GM18858 (cell line): Measurements from ENCODE around the gene ECSIT.

Experiments
- ATAC-seq: cut with Tn5 transposase; IDR thresholded peaks from one replicate; pipeline ENCODE4 v1.9.1; 2021; ENCODE audit not compliant: unreplicated experiment

ECSIT gene

DNA sequence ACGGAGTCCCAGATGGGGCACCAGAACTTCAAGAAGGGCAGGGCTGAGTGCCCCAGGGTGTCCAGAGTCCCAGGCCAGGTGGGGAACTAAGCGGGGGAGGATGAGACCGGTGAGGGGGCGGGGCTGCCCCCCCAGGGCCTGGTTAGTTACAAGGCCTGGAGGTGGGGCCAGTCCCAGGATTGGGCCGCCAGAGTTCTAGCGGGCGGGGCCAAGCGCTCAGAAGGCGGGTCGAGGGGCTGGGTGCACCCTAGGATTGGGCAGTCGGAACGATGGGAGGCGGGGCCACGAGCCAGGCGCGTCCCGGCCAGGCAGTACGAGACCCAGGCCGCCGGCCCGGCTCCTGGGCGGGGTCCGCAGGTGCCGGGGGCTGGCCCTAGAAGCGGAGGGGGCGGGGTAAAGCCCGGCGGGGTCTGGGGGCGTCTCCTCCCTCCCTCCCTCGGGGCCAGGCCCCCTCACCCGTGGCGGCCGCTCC, 23.9 kb downstream of the ECSIT start:
- peak; percentile 84 for ATAC-seq

DNA sequence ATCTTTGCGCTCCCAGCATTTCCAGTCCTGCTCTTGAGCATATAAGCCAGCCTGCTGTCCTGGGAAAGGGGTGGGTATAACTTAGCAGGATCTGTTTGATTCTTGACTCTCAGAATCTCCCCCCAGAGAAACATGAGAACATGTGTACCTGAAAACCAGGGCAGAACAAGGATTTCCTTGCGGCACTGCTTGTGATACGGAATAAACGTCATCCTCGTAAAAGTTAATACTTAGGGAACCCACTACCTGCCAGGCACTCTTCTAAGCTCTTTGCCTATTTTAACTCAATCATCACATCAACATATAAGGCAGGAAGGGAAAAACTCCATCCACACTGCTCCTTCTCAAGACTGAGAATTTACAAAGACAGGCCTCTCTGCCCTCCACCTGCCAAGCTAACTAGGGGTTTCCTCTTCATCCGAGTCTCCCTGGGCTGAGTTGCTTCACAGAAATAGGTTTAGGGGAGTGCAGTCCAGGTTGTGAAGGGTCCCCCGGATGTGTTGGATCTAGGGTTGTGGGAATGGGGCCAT, 24.4 kb downstream of the ECSIT start:
- ATAC-seq, result no peak

DNA sequence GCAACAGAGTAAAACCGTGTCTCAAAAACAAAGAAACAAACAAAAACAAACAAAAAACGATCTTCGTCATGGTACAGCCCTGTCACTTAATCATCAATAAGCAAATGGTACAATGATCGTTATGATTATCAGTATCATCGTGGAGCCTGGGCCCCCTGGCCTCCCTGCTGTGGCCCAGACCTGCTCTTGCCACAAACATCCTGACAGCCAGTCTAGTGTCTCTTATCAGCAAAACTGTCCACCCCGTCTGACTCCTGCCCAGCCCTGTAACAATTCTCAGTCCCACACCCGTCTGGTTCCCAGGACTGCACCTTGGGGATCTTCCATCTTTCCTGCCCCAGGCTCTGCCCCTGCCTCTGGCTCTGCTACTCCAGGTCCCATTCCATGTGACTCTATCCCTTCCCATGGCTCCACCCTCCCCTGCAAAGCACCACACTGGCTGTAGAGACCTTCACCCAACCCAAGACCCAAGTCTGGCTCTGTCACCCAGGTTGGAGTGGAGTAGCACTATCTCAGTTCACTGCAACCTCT, 29.0 kb downstream of the ECSIT start:
- no peak for ATAC-seq

DNA sequence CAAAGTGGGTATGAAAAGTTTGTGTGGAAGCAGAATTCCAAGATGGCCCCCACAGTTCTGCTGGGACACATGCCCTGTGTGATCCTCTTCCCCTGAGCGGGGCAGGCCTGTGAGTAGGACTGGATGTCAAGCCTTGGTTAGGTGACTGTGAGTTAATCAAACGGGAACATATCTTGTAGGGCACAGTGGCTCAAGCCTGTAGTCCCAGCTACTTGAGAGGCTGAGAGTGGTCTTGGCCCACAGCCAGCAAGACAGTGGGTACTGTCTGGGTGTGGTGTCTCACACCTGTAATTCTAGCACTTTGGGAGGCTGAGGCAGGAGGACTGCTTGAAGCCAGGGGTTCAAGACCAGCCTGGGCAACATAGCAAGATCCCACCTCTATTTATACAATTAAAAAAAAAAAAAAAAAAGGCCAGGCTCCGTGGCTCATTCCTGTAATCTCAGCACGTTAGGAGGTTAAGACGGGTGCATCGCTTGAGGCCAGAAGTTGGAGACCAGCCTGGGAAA, 29.7 kb downstream of the ECSIT start:
- ATAC-seq, result no peak

DNA sequence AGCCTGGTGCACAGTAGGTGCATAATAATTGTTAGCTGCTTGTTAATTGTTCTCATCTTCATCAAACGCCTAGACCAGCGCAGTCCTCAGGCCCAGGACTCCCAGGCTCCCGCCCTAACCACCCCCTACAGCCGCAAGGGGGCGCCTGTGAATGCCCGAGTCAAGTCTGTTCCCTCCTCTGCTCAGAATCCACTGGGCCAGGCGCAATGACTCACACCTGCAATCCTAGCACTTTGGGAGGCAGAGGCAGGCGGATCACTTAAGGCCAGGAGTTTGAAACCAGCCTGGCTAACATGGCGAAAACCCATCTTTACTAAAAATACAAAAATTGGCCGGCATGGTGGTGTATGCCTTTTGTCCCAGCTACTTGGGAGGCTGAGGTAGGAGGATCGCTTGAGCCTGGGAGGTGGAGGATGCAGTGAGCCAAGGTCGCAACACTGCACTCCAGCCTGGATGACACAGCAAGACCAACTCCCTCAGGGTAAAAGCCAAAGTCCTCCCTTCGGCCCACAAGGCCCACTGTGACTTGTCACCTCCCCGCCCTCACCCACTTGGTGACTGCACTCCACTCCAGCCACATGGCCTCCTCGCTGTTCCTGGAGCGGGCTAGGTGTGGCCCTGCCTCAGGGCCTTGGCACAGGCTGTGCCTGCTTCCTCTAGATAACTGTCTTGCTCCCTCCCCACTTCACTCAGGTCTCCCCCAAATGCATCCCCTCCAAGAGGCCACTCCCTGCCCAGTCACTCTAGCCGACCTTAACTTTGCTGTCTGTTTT, 32.4 kb downstream of the ECSIT start:
- ATAC-seq, result no peak

DNA sequence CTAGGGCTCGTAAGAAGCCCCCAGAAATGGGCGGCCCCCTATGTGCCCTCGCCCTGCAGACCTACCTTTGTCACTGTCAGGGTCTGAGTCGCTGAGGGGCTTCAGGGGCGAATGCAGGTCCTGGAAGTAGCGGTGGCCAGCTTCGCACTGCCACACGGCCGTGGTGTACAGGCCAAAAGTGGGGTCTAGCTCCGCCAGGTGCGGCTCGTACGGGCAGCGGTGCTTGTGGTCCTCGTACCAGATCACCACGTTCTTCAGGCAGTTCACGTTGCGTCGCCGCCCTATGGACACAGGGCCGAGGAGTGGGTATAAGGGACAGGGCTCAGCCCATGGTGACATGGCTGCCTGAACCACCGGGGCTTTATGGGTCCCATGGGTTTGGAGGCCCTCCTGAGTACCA, 33.0 kb downstream of the ECSIT start:
- no peak for ATAC-seq

DNA sequence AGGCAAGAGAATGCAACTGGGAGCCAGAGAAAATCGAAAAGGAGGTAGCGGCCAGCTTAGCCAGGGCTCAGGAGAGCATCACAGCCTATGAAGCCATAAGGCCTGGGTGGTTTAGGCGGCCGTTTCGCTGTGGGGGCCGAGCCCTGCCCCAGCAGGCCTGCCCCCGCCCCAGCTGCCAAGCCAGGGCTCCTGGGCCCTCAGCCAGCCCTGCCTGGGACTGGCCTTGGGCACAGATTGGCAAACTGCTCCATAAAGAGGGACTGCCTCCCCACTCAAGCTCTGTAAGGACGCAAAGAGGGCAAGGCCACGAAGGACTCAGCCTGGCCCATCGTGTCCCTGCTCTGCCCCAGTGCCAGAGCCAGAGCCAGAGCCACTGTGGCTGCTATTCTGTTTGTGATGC, 33.5 kb downstream of the ECSIT start:
- no peak for ATAC-seq

DNA sequence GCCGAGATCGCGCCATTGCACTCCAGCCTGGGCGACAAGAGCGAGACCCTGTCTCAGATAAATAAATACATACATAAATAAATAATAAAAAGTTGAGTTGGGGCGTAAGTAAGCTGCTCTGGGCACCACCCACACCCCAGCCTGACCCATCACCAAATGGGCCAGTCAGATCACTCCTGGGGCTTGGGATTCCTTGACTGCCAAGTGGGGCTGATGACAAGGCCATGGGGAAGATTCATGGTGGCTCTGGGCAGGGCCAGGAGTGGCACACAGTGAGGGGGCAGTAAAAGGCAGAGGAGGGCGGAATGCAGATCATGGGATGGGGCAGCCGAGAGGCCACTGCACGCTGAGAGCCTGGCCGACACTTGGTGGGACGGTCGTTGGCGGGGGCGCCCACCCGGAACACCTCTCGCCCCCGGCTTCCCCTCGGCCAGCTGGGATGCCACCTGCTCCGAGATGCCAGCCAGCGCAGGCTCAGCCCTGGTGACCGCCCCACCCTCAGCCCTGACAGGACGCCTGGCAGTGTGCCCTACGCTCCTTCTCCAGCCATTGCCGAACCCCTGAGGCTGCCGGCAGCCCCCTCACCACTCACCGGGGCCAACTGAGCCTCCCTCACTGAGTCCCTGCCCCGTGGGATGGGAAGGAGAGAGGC, 34.2 kb downstream of the ECSIT start:
- no peak for ATAC-seq

DNA sequence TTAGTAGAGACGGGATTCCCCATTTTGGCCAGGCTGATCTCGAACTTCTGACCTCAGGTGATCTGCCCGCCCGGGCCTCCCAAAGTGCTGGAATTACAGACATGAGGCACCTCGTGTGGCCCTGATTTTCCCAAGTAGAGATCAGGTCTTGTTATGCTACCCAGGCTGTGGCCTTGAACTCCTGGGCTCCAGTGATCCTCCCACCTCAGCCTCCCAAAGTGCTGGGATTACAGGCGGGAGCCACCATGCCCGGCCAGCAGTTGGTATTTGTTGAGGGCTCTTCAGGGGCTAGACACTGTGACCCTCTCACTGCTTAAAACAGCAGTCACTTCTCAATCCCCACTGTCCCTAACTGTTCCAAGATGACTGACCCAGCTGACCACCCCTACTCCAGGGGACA, 39.6 kb downstream of the ECSIT start:
- ATAC-seq, result no peak

DNA sequence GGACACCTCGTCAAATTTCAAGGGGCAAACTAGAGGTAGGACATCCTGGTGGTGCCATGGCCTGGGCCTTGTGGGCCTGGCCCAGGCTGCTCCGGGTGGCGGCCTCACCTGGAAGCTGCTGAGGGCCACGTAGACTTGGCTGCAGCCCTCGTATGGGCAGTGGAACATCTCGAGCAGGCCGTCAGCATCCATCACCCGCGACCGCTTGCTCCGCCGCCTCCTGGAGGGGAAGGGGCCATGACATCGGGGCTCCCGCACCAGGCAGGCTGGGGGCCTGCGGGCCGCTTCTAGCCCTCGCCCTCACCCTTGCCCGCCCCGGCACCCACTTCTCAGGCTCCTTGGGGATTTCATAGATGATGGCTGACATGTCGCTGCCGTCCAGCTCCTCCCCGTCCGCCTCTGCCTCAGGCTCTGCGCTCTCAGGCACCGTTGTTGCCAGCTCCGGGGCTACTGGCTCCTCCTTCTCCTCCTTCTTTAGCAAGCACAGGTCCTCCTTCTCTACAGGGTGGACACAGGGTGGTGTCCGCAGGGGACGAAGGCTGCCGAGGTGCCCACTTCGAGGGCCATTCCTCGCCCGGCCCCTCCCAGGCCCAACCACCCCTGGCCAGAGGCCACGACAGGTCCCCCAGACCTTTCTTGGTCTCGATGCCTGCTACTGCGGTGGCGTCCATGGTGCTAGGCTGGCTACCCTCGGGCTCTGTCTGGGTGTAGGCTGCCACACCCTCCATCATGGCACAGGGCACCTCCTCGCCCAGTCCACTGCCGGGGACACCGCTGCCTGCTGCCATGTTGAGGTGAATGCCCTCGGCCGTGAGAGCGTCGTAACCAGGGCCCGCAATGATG, 42.1 kb downstream of the ECSIT start:
- no peak for ATAC-seq

DNA sequence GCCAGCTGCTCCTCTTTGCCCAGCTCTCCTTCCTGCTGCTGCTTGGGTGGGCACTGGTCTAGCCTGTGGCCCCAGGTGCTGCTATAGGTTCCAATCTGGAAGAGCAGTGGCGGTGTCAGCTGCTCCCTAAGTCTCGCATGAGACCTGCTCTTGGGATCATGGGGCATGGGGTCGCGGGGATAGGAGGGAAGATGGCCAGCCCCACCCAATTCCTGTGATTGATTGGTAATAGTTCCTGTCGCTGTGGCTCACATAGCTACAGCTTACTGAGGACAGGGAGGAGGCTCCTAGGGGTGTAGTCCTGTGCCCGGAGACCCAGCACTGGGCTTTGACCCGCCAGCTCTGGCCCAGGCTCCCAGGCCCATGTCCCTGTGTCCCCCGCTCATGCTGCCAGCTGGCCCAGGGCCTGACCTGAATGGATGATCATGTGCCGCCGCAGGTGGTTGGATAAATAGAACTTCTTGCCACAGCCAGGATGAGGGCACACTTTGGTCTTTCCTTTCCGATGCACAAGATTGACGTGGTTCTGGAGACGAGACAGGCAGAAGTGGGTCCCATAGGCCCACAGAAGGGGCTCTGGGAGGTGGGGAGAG, 43.6 kb downstream of the ECSIT start:
- no peak for ATAC-seq

DNA sequence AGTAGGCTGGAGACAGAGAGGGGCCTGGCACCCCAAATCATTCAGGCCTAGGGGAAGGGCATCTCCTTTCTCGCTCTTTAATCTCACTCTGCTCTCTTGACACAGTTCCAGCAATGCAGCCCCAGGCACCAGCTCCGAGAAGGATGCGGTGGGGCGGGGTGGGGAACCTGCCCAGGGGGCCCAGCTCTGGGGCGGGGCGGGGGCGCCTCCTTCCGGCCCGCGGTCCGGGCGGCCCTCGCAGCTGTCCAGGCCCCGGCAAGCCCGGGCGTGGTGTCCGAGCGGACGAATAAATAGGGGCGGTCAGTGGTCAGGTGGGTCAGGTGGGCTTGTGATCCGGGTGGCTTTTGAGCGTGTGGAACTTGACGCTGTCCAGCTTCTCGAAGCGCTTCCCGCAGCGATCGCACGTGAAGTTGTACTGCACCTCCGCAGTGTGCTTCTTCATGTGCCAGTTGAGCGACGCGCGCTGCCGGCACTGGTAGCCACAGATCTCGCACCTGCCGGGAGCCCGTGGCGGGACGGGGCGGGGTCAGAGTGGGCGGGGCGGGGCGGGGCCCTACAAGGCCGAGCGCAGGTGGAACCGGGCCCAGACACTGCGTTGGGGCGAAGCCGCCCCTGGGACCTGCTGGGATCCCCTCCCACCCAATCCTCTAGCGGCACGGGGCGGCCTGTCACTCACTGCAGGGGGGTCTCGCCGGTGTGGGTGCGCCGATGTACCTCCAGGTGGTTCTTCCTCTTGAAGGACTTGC, 45.4 kb downstream of the ECSIT start:
- no peak for ATAC-seq

DNA sequence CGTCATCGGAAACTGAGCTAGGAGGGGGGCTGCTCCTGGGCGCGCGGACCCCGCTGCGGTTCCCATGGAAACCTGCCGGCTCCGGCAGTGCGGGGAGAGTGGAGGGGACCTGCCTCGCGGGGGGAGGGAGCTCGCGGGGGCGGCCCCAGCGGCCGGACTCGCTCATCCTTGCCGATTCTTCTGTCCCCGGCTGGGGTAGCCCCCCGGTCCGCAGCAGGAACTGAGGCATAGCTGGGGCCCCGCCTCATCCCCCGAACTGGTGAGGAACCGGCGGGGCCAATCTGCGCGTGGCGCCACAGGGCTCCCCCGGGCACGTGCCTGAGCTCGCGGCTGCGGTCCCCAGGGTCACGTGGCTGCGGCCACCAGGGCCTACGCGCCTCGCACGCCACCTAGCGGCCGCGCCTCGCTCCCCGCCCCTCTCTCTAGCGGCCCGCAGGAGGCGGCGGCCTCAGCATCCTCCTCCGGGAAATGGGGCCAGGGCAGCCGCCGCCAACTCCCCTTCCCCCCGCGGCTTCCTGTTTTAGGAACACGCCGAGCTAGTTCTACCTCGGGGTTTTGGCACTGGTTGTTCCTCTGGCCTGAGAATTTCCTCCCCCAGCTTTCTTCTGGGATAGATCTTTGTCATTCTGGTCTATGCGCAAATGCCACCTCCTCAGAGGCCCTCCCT, 46.4 kb downstream of the ECSIT start:
- ATAC-seq, result peak; percentile 54

DNA sequence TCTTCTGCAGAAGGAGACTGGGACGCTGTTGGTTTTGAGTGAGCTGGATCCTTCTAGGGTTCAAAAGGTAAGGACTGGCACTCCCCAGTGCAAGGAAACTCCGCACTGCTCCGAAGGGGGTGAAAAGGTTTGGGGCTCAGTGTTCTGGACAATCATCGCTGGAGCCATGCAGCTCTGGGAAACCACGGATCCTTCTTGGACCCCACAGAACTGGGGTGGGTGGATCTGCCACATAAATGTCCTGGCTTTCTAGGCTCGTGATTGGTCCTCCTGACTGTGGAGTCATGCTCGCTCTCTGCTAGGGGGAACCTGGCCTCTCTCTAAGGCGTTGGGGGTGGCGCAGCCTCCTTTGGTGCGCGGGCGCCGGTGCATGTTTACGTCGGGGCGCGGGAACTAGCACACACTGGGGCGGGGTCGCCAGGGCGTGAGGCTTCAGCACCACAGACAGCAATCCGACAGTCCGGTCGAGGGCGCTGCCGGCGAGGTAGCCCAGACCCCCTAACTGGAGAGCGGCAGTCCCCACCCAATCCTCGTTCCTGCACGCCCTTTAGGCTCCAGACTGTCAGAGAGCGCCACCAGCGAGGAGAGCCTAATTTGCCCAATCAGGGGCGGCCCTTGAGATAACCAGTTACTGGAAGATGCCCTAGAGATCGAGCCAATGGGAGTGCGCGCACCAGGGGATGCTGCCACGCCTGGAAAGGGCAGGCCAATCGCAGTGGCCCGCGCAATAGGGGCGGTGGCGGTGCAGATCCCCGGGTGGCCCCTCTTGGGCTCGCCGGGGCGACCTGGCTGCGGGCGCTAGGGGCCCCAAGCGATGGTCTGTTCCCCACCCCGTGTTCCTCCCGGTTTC, 47.2 kb downstream of the ECSIT start:
- ATAC-seq, result peak; percentile 44

DNA sequence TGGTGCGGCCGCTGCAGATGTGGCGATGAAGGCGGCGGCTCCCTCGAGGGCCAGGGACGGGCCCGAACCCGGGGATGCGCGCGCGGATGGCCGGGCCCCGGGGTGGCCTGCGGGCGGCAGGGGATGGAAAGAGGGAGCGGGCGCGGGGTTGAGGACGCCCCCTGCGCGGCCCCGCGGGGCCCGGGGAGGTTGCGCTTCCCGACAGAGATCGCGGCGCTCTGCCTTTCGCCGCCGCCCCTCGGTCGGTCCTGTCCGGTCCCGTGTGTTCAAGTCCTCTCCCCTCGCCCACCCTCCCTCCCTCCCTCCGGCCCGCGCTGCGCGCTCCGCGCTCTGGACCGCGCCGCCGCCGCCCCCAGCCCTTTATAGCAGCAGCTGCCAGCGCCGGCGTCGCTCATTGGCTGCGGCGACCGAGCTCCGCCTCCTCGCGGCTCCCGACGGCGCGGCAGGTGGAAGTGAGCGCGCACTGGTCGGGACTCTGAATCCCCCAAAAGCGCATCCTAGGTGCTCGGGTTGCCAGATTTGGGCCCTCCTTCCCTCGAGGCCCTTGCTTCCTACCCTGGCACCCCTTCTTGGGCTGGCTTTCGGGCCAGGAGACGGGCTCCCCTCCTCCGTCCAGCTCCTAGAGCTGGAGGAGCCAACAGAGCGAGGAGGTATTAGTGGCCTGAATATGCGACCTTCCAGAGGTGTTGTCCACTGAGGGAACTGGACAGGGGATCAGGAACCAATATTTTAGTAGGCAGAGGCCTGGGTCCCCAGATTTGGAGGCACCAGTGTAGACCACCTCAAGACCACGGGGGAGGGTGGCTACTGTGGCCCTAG, 48.0 kb downstream of the ECSIT start, which contains the start of gene ELAVL3:
Gene ELAVL3 (minus strand): TSS at position 332 of the 819 bp plus-strand sequence. CDS start 438 bp downstream, outside the sequence.
- ATAC-seq, result no peak

DNA sequence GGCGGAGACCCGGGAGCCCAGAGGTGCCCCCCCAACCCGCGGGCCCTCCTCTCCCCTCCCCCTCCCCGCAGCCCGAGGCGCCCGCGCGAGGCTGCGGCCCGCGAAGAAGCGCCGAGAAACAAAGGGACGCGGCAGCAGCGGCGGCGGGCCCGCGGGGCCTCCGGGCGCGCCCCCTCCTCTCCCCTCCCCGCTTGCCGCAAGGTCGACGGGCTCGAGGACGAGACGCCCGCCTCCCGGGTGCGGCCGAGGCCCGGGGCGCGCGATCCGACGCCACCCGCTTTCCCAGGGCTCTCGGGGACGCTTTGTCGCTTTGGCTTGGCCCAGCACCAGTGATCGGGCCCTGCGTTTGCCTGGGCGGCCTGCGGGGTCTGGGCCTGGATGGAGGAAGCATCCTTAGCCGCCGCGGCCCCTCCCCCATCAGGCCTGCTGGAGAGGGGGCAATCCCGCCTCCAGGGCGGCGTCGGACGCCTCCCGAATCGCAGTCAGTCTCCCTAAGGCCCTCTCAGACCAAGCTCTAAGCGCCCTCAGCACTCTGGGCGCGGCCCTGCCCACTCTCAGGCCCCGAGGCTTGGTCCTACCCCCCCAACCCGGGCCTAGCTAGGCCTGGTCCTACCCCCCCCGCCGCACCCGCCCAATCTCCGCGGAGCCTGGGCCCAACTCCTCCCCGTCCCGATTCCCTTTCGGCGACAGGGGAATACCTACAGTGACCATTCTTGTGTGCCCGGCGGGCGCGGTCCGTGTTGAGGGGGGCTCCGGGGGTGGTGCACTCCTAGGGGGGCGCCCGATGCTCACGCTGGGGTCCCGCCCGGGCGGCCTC, 48.8 kb downstream of the ECSIT start:
- no peak for ATAC-seq
